HG03558 (cell line): ENCODE measurements around the gene CAMKV.
A peak's percentile ranks its signal among the peaks of the same experiment; 100 is the strongest.
"Not testable (repeated sequence)": the region's sequence is repeated elsewhere in the genome, so short reads cannot be mapped to it uniquely, and the experiment has no call there.

Source experiments
- ATAC-seq: cut with Tn5 transposase; IDR thresholded peaks from one replicate; pipeline ENCODE4 v1.9.1; 2021; ENCODE audit warnings: moderate number of reproducible peaks; ENCODE audit not compliant: unreplicated experiment; ENCODE audit errors: extremely low read depth

CAMKV gene

DNA sequence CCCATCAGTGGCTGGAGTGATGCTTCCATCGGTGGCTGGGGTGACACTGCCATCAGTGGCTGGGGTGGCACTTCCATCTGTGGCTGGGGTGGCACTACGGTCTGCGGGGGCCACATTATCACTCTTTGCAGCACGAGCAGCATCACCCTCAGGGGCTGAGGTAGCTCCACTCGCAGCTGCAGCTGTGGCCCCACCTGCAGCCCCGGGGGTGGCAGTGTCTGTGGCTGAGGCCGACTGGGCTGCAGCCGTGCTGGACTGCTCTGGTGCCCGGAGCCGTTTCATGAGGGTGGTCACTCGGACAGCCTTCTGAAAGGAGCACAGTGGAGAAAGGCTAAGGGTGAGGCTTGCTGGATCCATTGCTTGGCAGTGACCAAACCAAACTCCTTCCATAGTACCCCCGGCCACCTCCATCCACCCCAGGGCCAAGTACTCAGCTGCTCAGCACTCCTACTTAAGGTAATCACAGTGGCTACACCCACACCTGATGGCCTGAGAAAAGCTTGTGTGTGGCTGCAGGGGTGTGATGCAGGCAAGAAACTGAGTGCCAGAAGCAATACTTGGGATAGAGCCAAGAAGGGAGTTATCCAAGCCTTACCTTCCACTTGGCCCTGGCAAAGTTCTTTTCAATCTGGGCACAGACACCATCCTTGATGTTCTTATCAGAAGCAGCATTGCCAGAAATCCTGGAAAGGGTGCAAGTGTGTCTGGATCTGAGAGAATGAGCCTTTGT, 10.0 kb downstream of the CAMKV start:
- no peak for ATAC-seq

GRCh38 chr3:49856181-49857005, 13.3 kb downstream of the CAMKV start, which contains the start of gene TRAIP:
TRAIP (minus strand) TSS chr3:49856564; CDS start chr3:49856453, 111 bp downstream.
- ATAC-seq: peak; percentile 76

DNA sequence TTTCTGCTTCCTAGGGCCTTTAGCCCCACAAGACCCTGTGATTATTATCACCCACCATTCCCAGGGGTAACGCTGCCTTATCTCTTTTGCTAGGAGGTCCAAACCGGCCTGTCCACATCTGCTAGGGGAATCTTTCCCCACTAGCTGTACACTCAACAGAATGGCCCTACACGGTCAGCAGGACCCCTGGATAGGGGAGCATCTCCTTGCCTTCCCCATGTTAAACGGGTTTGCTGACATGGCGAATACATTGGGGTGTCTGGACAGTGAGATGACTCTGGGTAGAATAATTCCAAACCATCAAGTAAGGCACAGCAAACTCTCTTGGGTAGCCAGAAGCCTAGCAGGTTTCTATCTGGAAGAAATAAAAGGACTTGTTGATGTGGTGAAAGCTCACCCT, 14.0 kb downstream of the CAMKV start:
- no peak for ATAC-seq

DNA sequence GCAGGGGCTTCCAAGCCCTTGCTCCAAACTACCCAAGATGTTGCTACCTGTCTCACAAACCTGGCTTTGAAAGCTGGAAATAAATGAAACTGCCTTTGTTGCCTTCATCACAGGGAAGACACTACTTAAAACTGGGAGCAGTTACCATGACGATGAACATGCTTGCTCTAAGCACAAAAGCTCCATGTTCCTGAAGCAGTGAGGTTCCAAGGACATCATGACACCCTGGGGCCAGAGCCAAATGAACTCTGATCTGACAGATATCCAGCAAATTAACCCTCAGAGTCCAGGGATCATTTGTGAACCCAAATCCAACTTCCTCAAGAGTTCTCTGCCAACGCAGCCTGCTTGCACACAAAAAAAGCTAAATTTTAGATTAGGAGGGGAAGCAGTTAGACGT, 24.0 kb downstream of the CAMKV start:
- ATAC-seq: no peak

DNA sequence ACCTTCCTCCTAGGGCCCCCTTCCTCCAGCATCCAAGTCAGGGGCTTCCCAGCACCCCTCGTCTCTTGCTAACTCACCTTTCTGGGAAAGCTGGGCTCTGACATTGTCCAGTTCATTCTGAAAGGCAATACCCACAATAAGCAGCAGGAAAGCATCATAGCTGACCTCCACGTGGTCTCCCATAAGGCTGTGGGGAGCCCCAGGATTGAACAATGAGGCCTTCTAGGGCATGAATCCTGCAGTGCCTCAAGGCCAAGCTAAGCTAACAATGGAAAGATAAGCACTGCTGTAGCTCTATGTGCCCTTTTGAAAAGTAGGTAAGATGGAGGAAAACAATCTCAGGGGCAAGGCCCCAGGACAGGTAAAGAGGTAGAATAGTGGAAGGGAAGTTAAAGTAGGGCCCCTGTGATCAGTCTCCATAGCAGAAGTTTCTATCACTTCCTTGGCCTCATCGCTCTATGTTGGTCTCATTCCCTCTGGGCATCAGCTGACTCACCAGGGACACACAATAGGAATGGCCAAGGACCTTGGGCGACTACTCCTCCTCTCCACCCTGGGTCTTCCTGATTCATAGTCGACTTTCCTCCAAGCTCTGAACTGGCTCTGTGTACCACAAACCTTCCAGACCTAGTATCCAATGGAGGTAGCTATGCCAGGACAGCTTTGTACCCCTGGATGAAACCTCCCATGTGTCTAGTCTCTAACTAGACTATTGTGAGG, 25.1 kb downstream of the CAMKV start:
- no peak for ATAC-seq

GRCh38 chr3:49842843-49843517, 26.7 kb downstream of the CAMKV start:
- no peak for ATAC-seq

GRCh38 chr3:49841806-49842205, 27.9 kb downstream of the CAMKV start:
- ATAC-seq: no peak

DNA sequence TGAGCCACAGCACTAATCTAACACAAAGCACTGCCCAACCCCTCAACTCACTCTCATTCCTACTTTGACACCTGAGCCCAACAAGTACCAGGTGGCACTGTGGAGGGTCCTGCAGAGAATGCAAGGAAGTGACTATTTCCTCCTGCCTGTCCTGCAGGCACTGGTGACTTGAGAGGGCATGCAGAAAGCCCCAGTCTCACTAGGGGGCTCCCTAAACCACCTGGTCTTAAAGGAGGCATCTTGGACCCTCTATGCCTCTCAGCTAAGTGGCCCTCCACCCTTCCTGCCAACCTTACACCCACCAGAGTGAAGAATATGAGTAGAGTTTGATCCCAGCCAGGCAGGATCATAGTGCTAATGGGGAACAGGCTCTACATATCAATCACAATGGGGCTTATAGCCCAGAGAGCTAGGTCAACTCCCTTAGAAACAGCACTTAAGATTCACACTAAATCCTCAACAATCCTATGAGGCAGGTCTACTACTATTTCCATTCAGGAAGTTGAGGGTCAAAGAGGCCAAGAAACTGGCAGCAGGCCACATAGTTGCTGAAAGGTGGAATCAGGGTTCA, 28.5 kb downstream of the CAMKV start:
- no peak for ATAC-seq

DNA sequence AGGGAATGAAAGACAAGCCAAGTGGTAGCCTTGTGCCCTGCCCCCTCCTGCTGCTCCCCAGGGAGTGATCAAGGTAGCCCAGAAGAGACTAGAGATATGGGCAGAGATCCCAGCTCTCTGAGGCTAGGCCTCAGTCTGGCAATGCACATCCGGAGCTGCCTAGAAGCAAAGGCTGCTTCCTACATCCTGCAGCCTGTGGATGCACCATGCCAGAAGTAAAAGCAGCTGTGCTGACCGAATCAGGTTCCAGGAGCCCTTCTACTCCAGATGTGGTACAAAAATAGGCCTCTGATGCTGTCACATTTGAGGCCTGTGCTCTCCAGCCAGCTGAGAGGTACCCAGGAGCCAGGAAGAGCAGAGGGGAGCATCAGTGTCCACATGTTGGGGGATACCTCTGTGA, 29.3 kb downstream of the CAMKV start:
- no peak for ATAC-seq

DNA sequence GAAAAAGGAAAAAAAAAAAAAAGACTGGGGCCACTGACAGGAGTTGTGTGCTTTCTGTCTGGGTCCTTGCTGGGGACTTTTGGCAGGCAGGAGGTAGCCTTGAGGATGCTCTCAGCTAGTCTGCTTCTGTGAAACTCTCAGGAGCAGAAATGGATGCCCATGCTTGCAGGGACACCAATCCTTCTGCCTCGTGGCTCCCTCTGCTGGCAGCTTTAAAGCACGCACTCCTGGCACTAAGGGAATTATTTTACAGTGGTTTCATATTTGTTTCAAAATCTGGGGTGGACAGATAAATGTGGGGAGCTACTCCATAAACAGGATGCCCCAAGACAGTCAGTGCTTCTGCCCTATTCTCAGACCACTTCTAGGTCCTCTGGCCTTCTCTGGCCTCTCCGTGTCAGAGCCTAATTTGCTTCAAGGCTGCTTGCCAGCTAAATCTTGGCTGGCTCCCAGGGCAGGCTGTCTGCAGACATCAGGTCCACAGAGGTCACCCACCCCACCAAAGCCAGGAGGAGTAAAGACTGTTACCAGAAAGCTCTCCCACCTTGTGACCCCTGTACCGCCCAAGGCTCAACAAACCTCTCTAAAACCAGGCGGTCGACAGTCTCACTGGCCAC, 30.4 kb downstream of the CAMKV start:
- no peak for ATAC-seq

DNA sequence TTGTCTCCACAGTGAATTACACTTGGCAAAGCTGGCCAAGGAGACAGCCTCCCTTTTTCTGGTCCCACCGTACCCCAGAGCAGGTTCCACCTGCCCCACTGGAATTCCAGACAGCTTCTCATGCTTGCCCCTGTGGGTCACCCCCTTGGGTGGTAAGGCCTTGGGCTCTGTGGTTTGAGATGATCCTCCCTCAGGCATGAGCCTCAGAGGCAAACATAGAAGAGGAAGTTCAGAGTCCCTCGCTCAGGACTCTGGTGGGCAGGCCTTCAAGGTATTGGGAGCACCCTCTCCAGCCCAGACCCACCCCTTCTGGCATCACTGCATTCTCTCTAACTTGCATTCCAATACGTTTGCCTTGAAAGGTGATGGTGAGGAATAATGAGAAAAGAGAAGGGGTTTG, 38.4 kb downstream of the CAMKV start:
- no peak for ATAC-seq

DNA sequence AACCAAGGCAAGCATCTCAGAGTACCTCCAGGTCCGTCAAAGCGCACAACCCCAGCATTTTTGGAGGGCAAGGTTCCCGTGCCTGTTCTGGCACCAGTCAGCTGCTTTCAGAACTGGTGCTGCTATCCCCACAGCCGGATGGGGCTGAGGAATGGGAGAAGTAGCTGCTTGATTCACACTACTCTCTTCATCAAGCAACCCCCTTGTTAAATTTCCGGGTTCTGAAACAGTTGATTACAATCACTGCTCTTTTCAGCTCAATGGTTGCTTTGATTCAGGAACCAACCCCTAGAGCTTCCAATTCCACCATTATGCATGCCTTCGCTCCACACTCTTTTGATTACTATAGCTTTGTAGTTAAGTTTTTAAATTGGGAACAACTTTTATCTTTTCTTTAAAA, 43.7 kb downstream of the CAMKV start:
- ATAC-seq: no peak

DNA sequence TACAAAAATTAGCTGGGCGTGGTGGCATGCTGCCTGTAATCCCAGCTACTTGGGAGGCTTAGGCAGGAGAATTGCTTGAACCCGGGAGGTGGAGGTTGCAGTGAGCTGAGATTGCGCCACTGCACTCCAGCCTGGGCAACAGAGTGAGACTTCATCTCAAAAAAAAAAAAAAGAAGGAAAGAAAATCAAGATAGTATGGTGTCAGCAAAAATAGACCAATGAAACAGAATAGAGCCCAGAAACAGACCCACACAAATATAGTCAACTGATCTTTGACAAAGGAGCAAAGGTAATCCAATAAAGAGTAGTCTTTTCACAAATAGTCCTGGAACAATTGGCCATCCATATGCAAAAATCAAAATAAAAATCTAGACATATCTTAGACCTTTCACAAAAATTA, 46.6 kb downstream of the CAMKV start:
- ATAC-seq: not testable (repeated sequence)

DNA sequence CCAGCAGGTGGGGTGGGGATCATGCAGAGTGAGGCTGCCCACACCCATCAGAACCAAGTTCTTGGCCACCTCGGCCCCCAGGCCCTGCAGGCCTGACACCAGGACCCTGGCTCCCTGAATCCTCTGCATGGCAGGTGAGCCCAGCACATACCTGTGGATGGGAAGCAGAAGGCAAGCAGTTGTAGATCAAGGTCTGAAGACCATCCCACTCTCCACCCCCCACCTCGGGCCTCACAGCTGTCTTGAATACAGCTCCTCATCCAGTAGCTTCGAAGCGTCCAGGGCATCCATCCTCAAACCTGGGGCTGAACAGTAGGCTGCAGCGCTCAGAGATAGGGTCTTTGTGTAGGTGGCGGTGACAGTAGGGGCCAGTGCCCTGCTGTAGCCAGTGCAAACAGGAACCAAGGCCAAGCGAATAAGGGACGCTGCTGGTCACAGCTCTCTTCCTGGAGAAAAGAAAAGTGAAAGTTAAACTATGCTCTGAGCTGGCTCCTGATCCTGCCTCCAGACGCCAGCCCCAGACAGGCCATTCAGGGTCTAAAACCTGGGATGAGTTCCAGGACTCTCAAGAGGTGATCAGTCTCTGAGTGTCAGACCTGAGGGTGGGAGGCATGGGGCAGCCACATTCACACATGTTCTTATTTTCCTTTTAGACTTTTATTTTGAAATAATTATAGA, 56.1 kb downstream of the CAMKV start, which contains the start of gene UBA7:
TSS of gene UBA7 (minus strand) at position 457 of the 678 bp plus-strand sequence. CDS start at position 291, 166 bp downstream.
- ATAC-seq: no peak

GRCh38 chr3:49812916-49813496, 56.7 kb downstream of the CAMKV start:
- ATAC-seq: no peak
